Measurements from ENCODE around the gene ZNRF3.

Gene ZNRF3

GRCh38 chr22:29029202-29030000, 146.0 kb downstream of the ZNRF3 start:
- H4K20me1 ChIP-seq (ENCODE audit: insufficient read depth, low read length), result peaks cover 24% of the 10 kb centered on the region
- peaks cover 18% of the 10 kb centered on the region for H3K27me3 ChIP-seq (ENCODE audit: insufficient read depth, low read length, poor library complexity)
- H3K27ac ChIP-seq (ENCODE audit: low read length), result no peak overlapping the region
- ATAC-seq (ENCODE audit: insufficient read depth, low read depth) (no peak), DNase-seq (no peak)
- H2AFZ ChIP-seq (ENCODE audit: low read depth, low read length), result no peak overlapping the region
- H3K36me3 ChIP-seq (ENCODE audit: insufficient read depth, low read length), result no peaks in the 10 kb centered on the region
- H3K9me3 ChIP-seq (ENCODE audit: insufficient read depth, low read length, severe bottlenecking), result no peaks in the 10 kb centered on the region
- H3K79me2 ChIP-seq (ENCODE audit: insufficient read depth, low read length), result no peaks in the 10 kb centered on the region
- no peak overlapping the region for H3K4me3 ChIP-seq (ENCODE audit: low read depth in 1 of 2, low read length in 2 of 2)
- no peak for TF ChIP-seq EZH2 (IDR thresholded peaks at IDR 0.05; ENCODE audit: borderline replicate concordance, low read depth, low read length, severe bottlenecking)
- no peak for TF ChIP-seq CTCF (IDR thresholded peaks at IDR 0.05; ENCODE audit: borderline replicate concordance, extremely low read depth, low read length, poor library complexity, severe bottlenecking)
- H3K9ac ChIP-seq (ENCODE audit: low read depth, low read length), result no peak overlapping the region
- no peak overlapping the region for H3K4me2 ChIP-seq (ENCODE audit: insufficient read depth, low read length)
- H3K4me1 ChIP-seq (ENCODE audit: insufficient read depth, low read length), result peaks cover 9% of the 10 kb centered on the region; the same call in 1 of the 2 replicates

GRCh38 chr22:29030016-29030617, 146.7 kb downstream of the ZNRF3 start:
- Histone ChIP-seq H3K36me3 (ENCODE audit: insufficient read depth, low read length) (no peaks in the 10 kb centered on the region), H3K27ac (ENCODE audit: low read length) (no peak overlapping the region), H3K4me2 (ENCODE audit: insufficient read depth, low read length) (peak overlapping the region; percentile 7; the same call in 1 of the 2 replicates), H3K9ac (ENCODE audit: low read depth, low read length) (no peak overlapping the region), H4K20me1 (ENCODE audit: insufficient read depth, low read length) (peaks cover 24% of the 10 kb centered on the region), H3K27me3 (ENCODE audit: insufficient read depth, low read length, poor library complexity) (peaks cover 18% of the 10 kb centered on the region), H2AFZ (ENCODE audit: low read depth, low read length) (no peak overlapping the region), H3K9me3 (ENCODE audit: insufficient read depth, low read length, severe bottlenecking) (no peaks in the 10 kb centered on the region), H3K4me1 (ENCODE audit: insufficient read depth, low read length) (peaks cover 9% of the 10 kb centered on the region; the same call in 1 of the 2 replicates), H3K79me2 (ENCODE audit: insufficient read depth, low read length) (no peaks in the 10 kb centered on the region), H3K4me3 (ENCODE audit: low read depth in 1 of 2, low read length in 2 of 2) (no peak overlapping the region)
- DNase-seq (no peak), ATAC-seq (ENCODE audit: insufficient read depth, low read depth) (no peak)
- TF ChIP-seq CTCF (IDR thresholded peaks at IDR 0.05; ENCODE audit: borderline replicate concordance, extremely low read depth, low read length, poor library complexity, severe bottlenecking), result no peak
- peak; percentile 64 for TF ChIP-seq EZH2 (IDR thresholded peaks at IDR 0.05; ENCODE audit: borderline replicate concordance, low read depth, low read length, severe bottlenecking)

GRCh38 chr22:29030618-29031226, 147.3 kb downstream of the ZNRF3 start:
- no peak for DNase-seq
- H3K4me3 ChIP-seq (ENCODE audit: low read depth in 1 of 2, low read length in 2 of 2), result no peak overlapping the region
- no peaks in the 10 kb centered on the region for H3K9me3 ChIP-seq (ENCODE audit: insufficient read depth, low read length, severe bottlenecking)
- H3K27ac ChIP-seq (ENCODE audit: low read length), result no peak overlapping the region
- no peak for ATAC-seq (ENCODE audit: insufficient read depth, low read depth)
- H3K27me3 ChIP-seq (ENCODE audit: insufficient read depth, low read length, poor library complexity), result peaks cover 18% of the 10 kb centered on the region
- no peaks in the 10 kb centered on the region for H3K79me2 ChIP-seq (ENCODE audit: insufficient read depth, low read length)
- H3K4me2 ChIP-seq (ENCODE audit: insufficient read depth, low read length), result peak overlapping the region; percentile 7; the same call in 1 of the 2 replicates
- peaks cover 9% of the 10 kb centered on the region; the same call in 1 of the 2 replicates for H3K4me1 ChIP-seq (ENCODE audit: insufficient read depth, low read length)
- no peak overlapping the region for H2AFZ ChIP-seq (ENCODE audit: low read depth, low read length)
- no peaks in the 10 kb centered on the region for H3K36me3 ChIP-seq (ENCODE audit: insufficient read depth, low read length)
- TF ChIP-seq CTCF (IDR thresholded peaks at IDR 0.05; ENCODE audit: borderline replicate concordance, extremely low read depth, low read length, poor library complexity, severe bottlenecking) (no peak), EZH2 (IDR thresholded peaks at IDR 0.05; ENCODE audit: borderline replicate concordance, low read depth, low read length, severe bottlenecking) (no peak)
- no peak overlapping the region for H3K9ac ChIP-seq (ENCODE audit: low read depth, low read length)
- H4K20me1 ChIP-seq (ENCODE audit: insufficient read depth, low read length), result peaks cover 24% of the 10 kb centered on the region
